ENCODE data around the gene RGR.

DNA sequence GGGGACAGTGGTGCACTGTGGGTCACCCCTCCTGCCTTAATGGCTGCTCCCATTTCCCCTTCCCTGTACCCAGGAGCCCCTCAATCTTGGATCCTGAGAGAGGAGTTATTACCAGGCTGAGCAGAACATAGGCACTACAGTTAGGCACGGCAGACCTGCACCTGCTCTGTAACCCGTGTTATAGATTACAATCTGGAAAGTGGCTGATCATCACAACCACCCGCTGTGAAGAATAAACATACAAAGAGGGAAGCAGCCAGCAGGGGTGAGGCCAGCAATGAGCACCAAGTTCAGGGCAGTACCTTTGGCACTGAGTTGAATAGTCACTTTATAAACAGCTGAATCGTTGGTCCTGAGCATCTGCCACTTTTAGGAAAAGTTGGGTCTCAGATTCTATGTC, 48.8 kb upstream of the RGR start:
- peak; percentile 18 to 28 for TF ChIP-seq POLR2A (IDR thresholded peaks at IDR 0.05)
- TF ChIP-seq, protein P1, sequence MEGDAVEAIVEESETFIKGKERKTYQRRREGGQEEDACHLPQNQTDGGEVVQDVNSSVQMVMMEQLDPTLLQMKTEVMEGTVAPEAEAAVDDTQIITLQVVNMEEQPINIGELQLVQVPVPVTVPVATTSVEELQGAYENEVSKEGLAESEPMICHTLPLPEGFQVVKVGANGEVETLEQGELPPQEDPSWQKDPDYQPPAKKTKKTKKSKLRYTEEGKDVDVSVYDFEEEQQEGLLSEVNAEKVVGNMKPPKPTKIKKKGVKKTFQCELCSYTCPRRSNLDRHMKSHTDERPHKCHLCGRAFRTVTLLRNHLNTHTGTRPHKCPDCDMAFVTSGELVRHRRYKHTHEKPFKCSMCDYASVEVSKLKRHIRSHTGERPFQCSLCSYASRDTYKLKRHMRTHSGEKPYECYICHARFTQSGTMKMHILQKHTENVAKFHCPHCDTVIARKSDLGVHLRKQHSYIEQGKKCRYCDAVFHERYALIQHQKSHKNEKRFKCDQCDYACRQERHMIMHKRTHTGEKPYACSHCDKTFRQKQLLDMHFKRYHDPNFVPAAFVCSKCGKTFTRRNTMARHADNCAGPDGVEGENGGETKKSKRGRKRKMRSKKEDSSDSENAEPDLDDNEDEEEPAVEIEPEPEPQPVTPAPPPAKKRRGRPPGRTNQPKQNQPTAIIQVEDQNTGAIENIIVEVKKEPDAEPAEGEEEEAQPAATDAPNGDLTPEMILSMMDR (IDR thresholded peaks at IDR 0.05) = peak in 3 of 6 experiments; percentile 21 to 43 (median 39)

Data from Peyer's patch (tissue), 4 donors.